CD1c-positive myeloid dendritic cell (primary cell): ENCODE results near the gene DHRS13.
"Not testable (repeated sequence)": the region's sequence is repeated elsewhere in the genome, so short reads cannot be mapped to it uniquely, and the experiment has no call there.

Experiments used
- DNase-seq: peaks from one replicate; pipeline ENCODE4 v3.0.0-alpha.2; 2016; ENCODE audit errors: extremely low spot score

The DHRS13 gene

GRCh38 chr17:28903546-28903841, 615 bp upstream of the DHRS13 start:
- not testable (repeated sequence) for DNase-seq

- DNase-seq, result peak; percentile 11
These were observed 737 bp downstream of the DHRS13 start for GRCh38 chr17:28901866-28902818.

- DNase-seq, result no peak
These were observed 1.7 kb downstream of the DHRS13 start for GRCh38 chr17:28900986-28901726.

- DNase-seq, result no peak
These were observed 3.6 kb downstream of the DHRS13 start for GRCh38 chr17:28899212-28899815.

GRCh38 chr17:28898527-28898955, 4.3 kb downstream of the DHRS13 start:
- DNase-seq, result no peak

- no peak for DNase-seq
These were observed 4.9 kb downstream of the DHRS13 start for GRCh38 chr17:28897769-28898526.

GRCh38 chr17:28896884-28897768, 5.8 kb downstream of the DHRS13 start, which contains the start of gene FLOT2:
Gene FLOT2, minus strand, starts transcription at chr17:28897733. Its CDS starts 159 bp downstream, at chr17:28897574.
- peak; percentile 66 for DNase-seq

GRCh38 chr17:28896491-28896883, 6.4 kb downstream of the DHRS13 start:
- DNase-seq, result no peak

- DNase-seq, result no peak
These were observed 7.0 kb downstream of the DHRS13 start for GRCh38 chr17:28895794-28896447.

GRCh38 chr17:28893248-28894183, 9.4 kb downstream of the DHRS13 start:
- DNase-seq, result peak; percentile 67

- DNase-seq, result no peak
These were observed 10.9 kb downstream of the DHRS13 start for GRCh38 chr17:28892024-28892423.

GRCh38 chr17:28891201-28891600, 11.7 kb downstream of the DHRS13 start:
- no peak for DNase-seq

- peak; percentile 41 for DNase-seq
These were observed 12.9 kb downstream of the DHRS13 start for GRCh38 chr17:28889996-28890395.

- no peak for DNase-seq
These were observed 14.0 kb downstream of the DHRS13 start for GRCh38 chr17:28888832-28889231.

GRCh38 chr17:28887871-28888471, 14.9 kb downstream of the DHRS13 start:
- DNase-seq, result no peak

GRCh38 chr17:28885951-28886350, 16.9 kb downstream of the DHRS13 start:
- DNase-seq, result no peak

- no peak for DNase-seq
These were observed 17.5 kb downstream of the DHRS13 start for GRCh38 chr17:28885363-28885762.

GRCh38 chr17:28883967-28884702, 18.7 kb downstream of the DHRS13 start:
- no peak for DNase-seq
